MM.1S (cell line): ENCODE results near the gene AQP5.

ENCODE experiments used
- DNase-seq: peaks from one replicate; pipeline ENCODE4 v3.0.0-alpha.2; 2015
- H2AFZ ChIP-seq: fragments of 300-600 bp; sonication (generic); 2 replicates; pipeline ENCODE4 v1.6.0; 2016; ENCODE audit warnings: antibody characterized with exemption, low read length
- H3F3A ChIP-seq: fragments of 300-600 bp; sonication (generic); 2 replicates; pipeline ENCODE4 v1.6.1; 2016; ENCODE audit warnings: mild to moderate bottlenecking, antibody characterized with exemption, low read length, moderate library complexity, mixed read lengths; ENCODE audit not compliant: insufficient read depth
- H3K27ac ChIP-seq: fragments of 300-600 bp; sonication (generic); 2 replicates; pipeline ENCODE4 v1.5.1; 2016; ENCODE audit warnings: mild to moderate bottlenecking, low read length
- H3K27me3 ChIP-seq: fragments of 300-600 bp; sonication (generic); replicated peaks from 2 replicates; pipeline ENCODE4 v1.6.0; 2016; ENCODE audit warnings: low read length; ENCODE audit not compliant: insufficient read depth
- H3K36me3 ChIP-seq: fragments of 300-600 bp; sonication (generic); replicated peaks from 2 replicates; pipeline ENCODE4 v1.6.1; 2016; ENCODE audit warnings: mild to moderate bottlenecking, low read length, mixed read lengths; ENCODE audit not compliant: insufficient read depth
- H3K4me1 ChIP-seq: fragments of 300-600 bp; sonication (generic); 2 replicates; pipeline ENCODE4 v1.6.1; 2016; ENCODE audit warnings: low read length, mixed read lengths
- H3K4me2 ChIP-seq: fragments of 300-600 bp; sonication (generic); 2 replicates; pipeline ENCODE4 v1.6.0; 2016; ENCODE audit warnings: low read depth, low read length
- H3K4me3 ChIP-seq: fragments of 300-600 bp; sonication (generic); 2 replicates; pipeline ENCODE4 v1.5.1; 2016; ENCODE audit warnings: low read length, mixed read lengths
- H3K79me2 ChIP-seq: fragments of 300-600 bp; sonication (generic); 2 replicates; pipeline ENCODE4 v1.6.1; 2016; ENCODE audit warnings: mixed run types, low read length, mixed read lengths
- H3K9ac ChIP-seq: fragments of 300-600 bp; sonication (generic); 2 replicates; pipeline ENCODE4 v1.6.1; 2016; ENCODE audit warnings: low read length, mixed read lengths
- H3K9me2 ChIP-seq: fragments of 300-600 bp; sonication (generic); replicated peaks from 2 replicates; pipeline ENCODE4 v1.6.1; 2016; ENCODE audit warnings: mild to moderate bottlenecking, low read length, mixed read lengths; ENCODE audit not compliant: insufficient read depth
- H3K9me3 ChIP-seq: fragments of 300-600 bp; sonication (generic); replicated peaks from 2 replicates; pipeline ENCODE4 v1.6.1; 2016; ENCODE audit warnings: mild to moderate bottlenecking, low read length, mixed read lengths; ENCODE audit not compliant: insufficient read depth
- H4K20me1 ChIP-seq: fragments of 300-600 bp; sonication (generic); 2 replicates; pipeline ENCODE4 v1.6.1; 2016; ENCODE audit warnings: mild to moderate bottlenecking, low read length, moderate library complexity, mixed read lengths; ENCODE audit not compliant: insufficient read depth
- CTCF ChIP-seq: fragments of 300-600 bp; sonication (generic); IDR thresholded peaks from 2 replicates; pipeline ENCODE4 v1.5.1; 2016; ENCODE audit warnings: antibody characterized with exemption, low read length, mixed read lengths
- EZH2 ChIP-seq: fragments of 300-600 bp; sonication (generic); optimal IDR thresholded peaks from 2 replicates; pipeline ENCODE3; 2017; ENCODE audit warnings: low read depth, mild to moderate bottlenecking, antibody characterized with exemption, low read length, mixed read lengths
- EZH2phosphoT487 ChIP-seq: fragments of 300-600 bp; sonication (generic); IDR thresholded peaks from 2 replicates; pipeline ENCODE4 v1.6.1; 2018; ENCODE audit warnings: antibody characterized with exemption, low read length

AQP5 gene

GRCh38 chr12:49973361-49973830 lies 11.7 kb downstream of the AQP5 start:
- H3K9ac ChIP-seq = no peak overlapping the region
- H4K20me1 ChIP-seq = no peaks in the 10 kb centered on the region
- peaks cover 39% of the 10 kb centered on the region for H3K27me3 ChIP-seq
- no peak overlapping the region for H3K4me3 ChIP-seq
- H2AFZ ChIP-seq = no peak overlapping the region
- no peak overlapping the region for H3K4me2 ChIP-seq
- no peaks in the 10 kb centered on the region for H3K4me1 ChIP-seq
- H3K9me3 ChIP-seq = no peaks in the 10 kb centered on the region
- no peaks in the 10 kb centered on the region for H3F3A ChIP-seq
- no peaks in the 10 kb centered on the region for H3K36me3 ChIP-seq
- TF ChIP-seq EZH2 (no peak), CTCF (no peak), EZH2phosphoT487 (no peak)
- no peaks in the 10 kb centered on the region for H3K79me2 ChIP-seq
- no peak for DNase-seq
- no peaks in the 10 kb centered on the region for H3K9me2 ChIP-seq
- no peak overlapping the region for H3K27ac ChIP-seq

- DNase-seq = no peak
- no peaks in the 10 kb centered on the region for H3F3A ChIP-seq
- no peak overlapping the region for H3K9ac ChIP-seq
- no peak overlapping the region for H3K4me3 ChIP-seq
- no peaks in the 10 kb centered on the region for H3K36me3 ChIP-seq
- no peak overlapping the region for H2AFZ ChIP-seq
- H3K9me3 ChIP-seq = no peaks in the 10 kb centered on the region
- H3K27me3 ChIP-seq = peaks cover 30% of the 10 kb centered on the region
- no peaks in the 10 kb centered on the region for H3K79me2 ChIP-seq
- H3K9me2 ChIP-seq = no peaks in the 10 kb centered on the region
- no peaks in the 10 kb centered on the region for H4K20me1 ChIP-seq
- H3K4me1 ChIP-seq = no peaks in the 10 kb centered on the region
- TF ChIP-seq EZH2phosphoT487 = no peak
- no peak for TF ChIP-seq CTCF
- no peak for TF ChIP-seq EZH2
- H3K4me2 ChIP-seq = no peak overlapping the region
- H3K27ac ChIP-seq = no peak overlapping the region
These were observed 12.6 kb downstream of the AQP5 start for GRCh38 chr12:49974231-49974675.

- no peaks in the 10 kb centered on the region for H4K20me1 ChIP-seq
- no peaks in the 10 kb centered on the region for H3K36me3 ChIP-seq
- H3K4me3 ChIP-seq = no peak overlapping the region
- no peaks in the 10 kb centered on the region for H3K4me1 ChIP-seq
- no peaks in the 10 kb centered on the region for H3K9me3 ChIP-seq
- no peaks in the 10 kb centered on the region for H3K79me2 ChIP-seq
- H3K9me2 ChIP-seq = no peaks in the 10 kb centered on the region
- H2AFZ ChIP-seq = no peak overlapping the region
- TF ChIP-seq EZH2phosphoT487 (no peak), CTCF (no peak), EZH2 (no peak)
- no peak overlapping the region for H3K4me2 ChIP-seq
- DNase-seq = no peak
- H3K9ac ChIP-seq = no peak overlapping the region
- no peaks in the 10 kb centered on the region for H3F3A ChIP-seq
- H3K27me3 ChIP-seq = peaks cover 25% of the 10 kb centered on the region
- H3K27ac ChIP-seq = no peak overlapping the region
These were observed 13.1 kb downstream of the AQP5 start for GRCh38 chr12:49974677-49975317.
